Stimulated activated CD4-positive, alpha-beta T cell treated with anti-CD3 and anti-CD28 coated beads, Interleukin-12 subunit alpha, Interleukin-12 subunit beta, amount 100 ng/mL, for 4 hours (primary cell): ENCODE results near the gene ITPR2.
A peak's percentile ranks its signal among the peaks of the same experiment; 100 is the strongest.
"Not testable (repeated sequence)": the region's sequence is repeated elsewhere in the genome, so short reads cannot be mapped to it uniquely, and the experiment has no call there.

Experiments
- DNase-seq: peaks from one replicate; pipeline ENCODE4 v3.0.0-alpha.2; 2020

The ITPR2 gene

GRCh38 chr12:26848156-26848825, 15.3 kb upstream of the ITPR2 start:
- DNase-seq: no peak

GRCh38 chr12:26847431-26847830, 14.4 kb upstream of the ITPR2 start:
- no peak for DNase-seq

GRCh38 chr12:26846416-26846815, 13.4 kb upstream of the ITPR2 start:
- no peak for DNase-seq

- DNase-seq: no peak
Measured at GRCh38 chr12:26845984-26846383, 13.0 kb upstream of the ITPR2 start.

GRCh38 chr12:26845057-26845666, 12.2 kb upstream of the ITPR2 start:
- DNase-seq: peak; percentile 17

- no peak for DNase-seq
Measured at GRCh38 chr12:26843311-26843710, 10.3 kb upstream of the ITPR2 start.

GRCh38 chr12:26841085-26841484, 8.1 kb upstream of the ITPR2 start:
- DNase-seq: no peak

GRCh38 chr12:26839512-26839911, 6.5 kb upstream of the ITPR2 start:
- no peak for DNase-seq

GRCh38 chr12:26838888-26839416, 6.0 kb upstream of the ITPR2 start:
- no peak for DNase-seq

- DNase-seq: no peak
Measured at GRCh38 chr12:26836201-26836600, 3.2 kb upstream of the ITPR2 start.

GRCh38 chr12:26834503-26835060, 1.6 kb upstream of the ITPR2 start:
- not testable (repeated sequence) for DNase-seq

- peak; percentile 23 for DNase-seq
Measured at GRCh38 chr12:26833743-26834490, 923 bp upstream of the ITPR2 start.

- DNase-seq: peak; percentile 49
Measured at GRCh38 chr12:26831951-26832821, 808 bp downstream of the ITPR2 start.

- no peak for DNase-seq
Measured at GRCh38 chr12:26830783-26831551, 2.0 kb downstream of the ITPR2 start.

GRCh38 chr12:26830363-26830762, 2.6 kb downstream of the ITPR2 start:
- DNase-seq: no peak

GRCh38 chr12:26828280-26829073, 4.5 kb downstream of the ITPR2 start:
- no peak for DNase-seq

GRCh38 chr12:26826437-26826836, 6.6 kb downstream of the ITPR2 start:
- DNase-seq: no peak

- no peak for DNase-seq
Measured at GRCh38 chr12:26825459-26826016, 7.5 kb downstream of the ITPR2 start.

- DNase-seq: no peak
Measured at GRCh38 chr12:26823390-26823789, 9.6 kb downstream of the ITPR2 start.

- DNase-seq: no peak
Measured at GRCh38 chr12:26822026-26822425, 11.0 kb downstream of the ITPR2 start.
